ENCODE results near the gene NDUFAF8. TPM values are rescaled to one million over a fixed set of nuclear protein-coding genes. Genes with fewer than 3 reads are reported as not detected.

Gene NDUFAF8
- total RNA-seq, 2 experiments from 2014 or later, result 31.0 to 57.9 TPM

DNA sequence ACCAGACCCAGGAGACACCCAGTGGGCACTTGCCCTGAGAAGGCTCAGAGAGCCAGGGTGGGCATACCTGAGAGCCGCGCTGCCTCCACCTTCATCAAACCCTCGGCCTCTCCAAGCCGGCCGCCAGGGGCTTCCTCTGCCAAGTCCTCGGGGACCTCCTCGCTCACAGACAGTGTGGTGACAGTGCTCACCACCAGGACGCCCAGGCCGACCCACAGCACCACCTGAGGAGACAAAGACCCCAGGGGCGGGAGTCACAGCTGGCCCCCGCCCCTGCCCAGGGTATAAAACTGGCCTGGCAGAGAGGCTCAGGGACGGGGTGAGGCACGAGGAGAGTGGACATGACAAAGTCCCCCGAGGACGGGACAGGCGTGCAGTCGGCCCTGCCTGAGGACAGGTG is 21.1 kb downstream of the NDUFAF8 start:
- Mint-ChIP-seq H3K36me3 (ENCODE audit: low read depth) (peaks cover 5% of the 10 kb centered on the region), H3K27me3 (no peaks in the 10 kb centered on the region), H3K4me1 (no peaks in the 10 kb centered on the region), H3K27ac (no peak overlapping the region), H3K9me3 (ENCODE audit: low read depth) (no peaks in the 10 kb centered on the region), H3K4me3 (no peak overlapping the region)
- ATAC-seq, result no peak
- CTCF ChIA-PET, result no interaction called here
- POLR2A ChIA-PET, result no interaction called here
- intact Hi-C loops (cut with DNase I, micrococcal nuclease), result no loop called here
- DNase-seq, result no peak

DNA sequence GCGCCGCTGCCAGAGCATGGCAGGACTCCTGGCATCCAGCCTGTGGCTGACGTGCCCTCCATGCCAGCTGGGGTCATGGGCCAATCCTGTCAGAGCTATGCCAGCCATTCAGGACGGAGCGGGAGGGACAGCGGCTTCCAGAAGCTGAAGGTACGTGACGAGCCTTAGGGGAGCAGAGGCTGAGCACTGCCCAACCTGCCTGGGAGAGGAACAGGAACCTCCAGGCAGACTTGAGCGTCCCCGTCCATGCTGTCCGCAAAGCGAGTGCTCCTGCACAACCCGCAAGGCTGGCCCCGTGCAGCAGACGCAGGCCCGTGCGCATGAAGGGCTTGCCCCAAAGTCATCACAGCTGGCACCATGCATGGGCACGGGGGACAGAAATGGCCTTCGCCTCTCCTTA is 21.5 kb downstream of the NDUFAF8 start:
- POLR2A ChIA-PET, result no interaction called here
- CTCF ChIA-PET, result no interaction called here
- Mint-ChIP-seq H3K27me3 (no peaks in the 10 kb centered on the region), H3K4me3 (no peak overlapping the region), H3K4me1 (no peaks in the 10 kb centered on the region), H3K9me3 (ENCODE audit: low read depth) (no peaks in the 10 kb centered on the region), H3K27ac (no peak overlapping the region), H3K36me3 (ENCODE audit: low read depth) (peaks cover 8% of the 10 kb centered on the region)
- ATAC-seq, result no peak
- intact Hi-C loops (cut with DNase I, micrococcal nuclease), result no loop called here
- no peak for DNase-seq

DNA sequence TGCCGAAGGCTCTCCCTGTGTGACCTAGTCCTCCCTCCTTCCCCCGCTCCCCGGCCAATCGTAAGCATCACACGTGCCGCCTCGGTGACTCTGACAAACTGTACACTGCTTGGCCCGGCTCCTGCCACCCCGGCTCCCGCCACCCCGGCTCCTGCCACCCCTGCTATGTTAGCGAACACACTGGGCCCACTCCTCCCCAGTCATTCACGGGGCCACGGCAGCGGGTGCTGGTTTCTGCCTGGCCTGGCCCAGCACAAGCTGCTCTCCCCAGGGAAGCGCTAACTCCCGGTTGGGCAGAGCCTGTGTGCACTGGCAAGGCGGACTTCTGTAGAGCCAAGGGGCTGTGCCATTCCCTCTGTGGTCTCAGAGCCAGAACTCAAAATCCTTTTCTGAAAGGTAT is 22.0 kb downstream of the NDUFAF8 start:
- ChIA-PET POLR2A (no interaction called here), CTCF (interaction anchor here (0.7 kb wide), 1 partner anchor 211 kb away, joined by 3 read pairs; no protein-coding TSS in a partner anchor)
- Mint-ChIP-seq H3K27me3 (no peaks in the 10 kb centered on the region), H3K36me3 (ENCODE audit: low read depth) (peaks cover 13% of the 10 kb centered on the region), H3K9me3 (ENCODE audit: low read depth) (no peaks in the 10 kb centered on the region), H3K4me1 (no peaks in the 10 kb centered on the region), H3K27ac (no peak overlapping the region), H3K4me3 (no peak overlapping the region)
- no peak for ATAC-seq
- intact Hi-C loops (cut with DNase I, micrococcal nuclease), result no loop called here
- no peak for DNase-seq

DNA sequence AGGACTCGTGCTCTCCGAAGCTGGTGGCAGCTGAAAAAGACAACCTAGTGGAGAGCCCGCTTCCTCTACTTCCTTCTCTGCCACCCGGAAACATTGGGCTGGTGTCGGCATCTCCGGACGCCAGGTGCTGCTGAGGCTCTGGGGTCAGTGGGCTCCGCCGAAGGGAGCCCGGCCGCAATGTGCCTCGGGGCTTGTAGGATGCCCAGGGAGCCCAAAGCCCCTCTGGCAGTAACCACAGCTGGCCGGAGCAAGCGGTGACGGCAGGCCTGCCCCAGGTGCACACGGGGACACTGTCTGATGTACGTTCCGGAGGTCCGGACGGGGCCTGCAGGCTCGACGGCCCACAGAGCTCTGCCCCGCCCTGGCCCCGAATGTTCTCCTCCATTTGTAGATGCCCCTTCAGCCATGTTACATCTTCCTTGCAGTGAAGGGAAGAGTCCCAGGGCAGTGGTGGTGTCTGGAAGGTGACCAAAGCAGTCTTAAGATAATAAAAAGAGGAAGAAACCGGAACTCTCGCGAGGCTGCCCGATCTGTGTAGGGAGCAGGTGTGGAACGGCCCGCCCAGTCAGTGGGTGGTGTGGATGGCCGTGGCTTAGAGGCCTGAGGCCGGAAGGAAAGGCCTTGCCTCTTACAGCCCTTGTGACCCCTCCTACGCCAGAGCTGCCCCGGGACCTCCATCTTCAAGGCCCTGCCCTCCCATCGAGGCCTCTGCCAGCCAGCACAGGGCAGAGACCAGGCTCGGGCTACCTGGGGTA is 22.6 kb downstream of the NDUFAF8 start:
- POLR2A ChIA-PET, result no interaction called here

DNA sequence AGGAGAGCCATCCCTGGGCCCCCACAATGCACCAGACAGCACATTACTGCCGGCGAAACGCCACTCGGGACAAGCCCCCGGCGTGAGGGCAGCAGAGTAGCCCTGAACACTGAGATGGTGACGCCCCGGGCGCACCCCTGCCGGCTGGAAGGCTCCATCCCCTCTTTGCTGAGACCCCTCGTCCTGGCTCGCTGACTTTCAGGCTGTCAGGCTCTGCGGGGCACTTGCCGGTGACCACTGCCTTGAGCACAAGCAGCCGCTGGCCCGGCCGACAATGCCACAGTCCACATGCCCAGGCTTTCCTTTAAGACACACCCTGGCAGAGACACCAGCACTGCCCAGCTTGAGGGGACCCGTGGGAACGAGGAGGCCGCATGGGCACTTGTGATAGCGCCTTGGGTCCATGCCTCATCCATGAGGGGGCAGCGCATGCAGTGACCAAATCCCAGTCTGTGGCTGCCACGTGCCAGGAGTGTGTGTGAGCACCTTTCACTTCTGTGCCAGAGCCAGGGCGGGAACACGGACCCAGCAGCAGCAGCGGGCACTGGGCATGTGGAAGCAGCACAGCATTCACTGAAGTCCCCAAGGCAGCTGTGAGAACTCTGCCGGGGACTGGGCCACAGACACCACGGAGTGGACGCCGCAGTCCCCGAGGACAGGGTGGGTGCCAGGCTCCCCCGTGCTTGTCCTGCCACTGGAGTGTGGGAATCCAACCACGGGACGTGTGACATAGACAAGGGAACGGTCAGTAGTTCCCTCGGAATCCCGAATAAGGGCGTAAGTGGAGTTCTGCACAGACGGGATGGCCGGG is 24.5 kb downstream of the NDUFAF8 start:
- H3K27me3 Mint-ChIP-seq, result no peaks in the 10 kb centered on the region
- intact Hi-C loops (cut with DNase I, micrococcal nuclease), result no loop called here
- H3K4me3 Mint-ChIP-seq, result no peak overlapping the region
- no peaks in the 10 kb centered on the region for H3K4me1 Mint-ChIP-seq
- no peak for ATAC-seq
- no peak for DNase-seq
- H3K27ac Mint-ChIP-seq, result no peak overlapping the region
- H3K36me3 Mint-ChIP-seq (ENCODE audit: low read depth), result peaks cover 20% of the 10 kb centered on the region
- POLR2A ChIA-PET, result no interaction called here
- H3K9me3 Mint-ChIP-seq (ENCODE audit: low read depth), result no peaks in the 10 kb centered on the region
- CTCF ChIA-PET, result interaction anchor here (1.0 kb wide), 1 partner anchor 337 kb away, joined by 4 read pairs; no protein-coding TSS in a partner anchor

More for the DNA sequence above, 22.6 kb downstream of the NDUFAF8 start:
- no peak for DNase-seq
- Mint-ChIP-seq H3K27me3 (no peaks in the 10 kb centered on the region), H3K27ac (no peak overlapping the region), H3K4me3 (no peak overlapping the region), H3K36me3 (ENCODE audit: low read depth) (peaks cover 13% of the 10 kb centered on the region), H3K9me3 (ENCODE audit: low read depth) (no peaks in the 10 kb centered on the region), H3K4me1 (no peaks in the 10 kb centered on the region)
- no peak for ATAC-seq
- CTCF ChIA-PET, result interaction anchor here (0.7 kb wide), 1 partner anchor 210 kb away, joined by 3 read pairs; no protein-coding TSS in a partner anchor
- intact Hi-C loops (cut with DNase I, micrococcal nuclease), result no loop called here

DNA sequence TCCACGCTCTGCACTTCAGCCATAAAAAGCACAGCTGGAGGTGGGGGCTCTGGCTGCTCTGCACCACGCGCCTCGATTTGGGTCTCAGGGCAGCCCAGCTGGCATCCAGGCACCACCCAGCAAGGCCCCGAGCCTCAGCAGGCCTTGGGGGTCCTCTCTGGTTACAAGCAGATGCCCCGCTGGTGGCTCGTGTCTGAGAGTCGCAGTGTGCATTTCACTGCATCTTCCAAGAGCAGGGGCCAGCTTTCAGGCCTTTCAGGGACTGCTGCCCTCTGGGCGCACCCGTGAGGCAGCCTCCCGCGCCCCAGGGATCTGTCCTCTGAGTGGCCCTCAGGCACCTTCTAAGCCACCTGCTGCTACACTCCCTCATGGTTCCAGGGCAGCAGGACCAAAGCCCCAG is 25.5 kb downstream of the NDUFAF8 start:
- POLR2A ChIA-PET, result no interaction called here
- CTCF ChIA-PET, result no interaction called here
- Mint-ChIP-seq H3K36me3 (ENCODE audit: low read depth) (peaks cover 20% of the 10 kb centered on the region), H3K27me3 (no peaks in the 10 kb centered on the region), H3K4me1 (no peaks in the 10 kb centered on the region), H3K9me3 (ENCODE audit: low read depth) (no peaks in the 10 kb centered on the region), H3K4me3 (no peak overlapping the region), H3K27ac (no peak overlapping the region)
- DNase-seq (no peak), ATAC-seq (no peak)
- intact Hi-C loops (cut with DNase I, micrococcal nuclease), result no loop called here

DNA sequence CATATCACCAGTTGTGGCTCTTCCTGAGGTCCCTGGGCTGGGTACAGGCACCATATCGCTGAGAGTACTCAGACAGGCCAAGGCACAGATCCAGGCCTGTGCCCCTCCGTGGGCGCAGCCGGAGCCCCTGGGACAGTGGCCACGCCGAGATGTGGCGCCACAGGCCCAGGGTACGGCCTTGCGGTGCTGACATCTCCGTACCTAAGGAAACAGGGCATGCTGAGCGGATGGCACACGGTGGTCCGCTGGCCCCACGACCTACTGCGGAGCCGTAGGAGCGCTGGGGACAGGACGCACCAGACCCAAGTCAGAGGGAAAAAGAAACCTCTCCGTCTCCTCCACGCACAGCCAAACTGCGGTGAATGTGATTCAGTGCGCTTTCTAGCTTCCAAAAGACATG is 26.5 kb downstream of the NDUFAF8 start:
- no peaks in the 10 kb centered on the region for H3K4me1 Mint-ChIP-seq
- H3K9me3 Mint-ChIP-seq (ENCODE audit: low read depth), result no peaks in the 10 kb centered on the region
- H3K27ac Mint-ChIP-seq, result no peak overlapping the region
- no peak overlapping the region for H3K4me3 Mint-ChIP-seq
- no peaks in the 10 kb centered on the region for H3K27me3 Mint-ChIP-seq
- ChIA-PET CTCF (no interaction called here), POLR2A (no interaction called here)
- H3K36me3 Mint-ChIP-seq (ENCODE audit: low read depth), result peaks cover 24% of the 10 kb centered on the region
- ATAC-seq (no peak), DNase-seq (no peak)
- intact Hi-C loops (cut with DNase I, micrococcal nuclease), result no loop called here

DNA sequence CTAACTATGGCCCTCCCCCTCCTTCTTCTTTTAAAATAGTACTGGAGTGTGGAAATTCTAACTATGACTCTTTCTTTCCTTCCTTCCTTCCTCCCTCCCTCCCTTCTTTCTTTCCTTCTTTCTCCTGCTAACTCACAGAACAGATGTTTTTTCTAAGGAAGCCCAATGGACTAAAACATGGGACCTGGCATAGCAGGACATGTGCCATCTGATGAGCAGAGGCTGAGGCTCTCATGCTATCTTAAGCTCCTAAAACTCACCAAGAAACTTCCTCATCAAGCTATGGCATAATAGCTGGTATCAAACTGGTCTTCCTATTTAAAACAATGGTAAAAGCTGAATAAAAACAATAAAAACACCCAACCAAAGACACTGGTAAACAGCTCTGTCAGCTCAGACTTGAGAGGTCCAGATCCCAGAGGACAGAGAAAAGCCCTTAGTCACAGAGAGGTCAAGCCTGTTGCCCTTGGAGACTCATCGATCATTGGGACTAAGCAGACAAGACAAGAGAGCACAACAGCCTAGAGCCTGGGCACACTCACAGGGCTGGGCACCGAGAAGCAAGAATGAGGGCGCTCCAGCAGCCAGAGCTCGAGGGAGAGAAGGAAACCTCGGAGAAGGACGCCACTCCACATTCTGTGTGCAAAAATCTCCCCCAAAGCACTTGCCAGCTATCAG is 28.4 kb downstream of the NDUFAF8 start:
- DNase-seq, result no peak
- H3K27ac Mint-ChIP-seq, result no peak overlapping the region
- H3K4me1 Mint-ChIP-seq, result peaks cover under 1% of the 10 kb centered on the region
- ChIA-PET CTCF (interaction anchor here (1.1 kb wide), 1 partner anchor 24 kb away, joined by 3 read pairs; no protein-coding TSS in a partner anchor), POLR2A (no interaction called here)
- H3K27me3 Mint-ChIP-seq, result no peaks in the 10 kb centered on the region
- peaks cover 32% of the 10 kb centered on the region for H3K36me3 Mint-ChIP-seq (ENCODE audit: low read depth)
- no peak for ATAC-seq
- intact Hi-C loops (cut with DNase I, micrococcal nuclease), result no loop called here
- H3K9me3 Mint-ChIP-seq (ENCODE audit: low read depth), result no peaks in the 10 kb centered on the region
- H3K4me3 Mint-ChIP-seq, result no peak overlapping the region

DNA sequence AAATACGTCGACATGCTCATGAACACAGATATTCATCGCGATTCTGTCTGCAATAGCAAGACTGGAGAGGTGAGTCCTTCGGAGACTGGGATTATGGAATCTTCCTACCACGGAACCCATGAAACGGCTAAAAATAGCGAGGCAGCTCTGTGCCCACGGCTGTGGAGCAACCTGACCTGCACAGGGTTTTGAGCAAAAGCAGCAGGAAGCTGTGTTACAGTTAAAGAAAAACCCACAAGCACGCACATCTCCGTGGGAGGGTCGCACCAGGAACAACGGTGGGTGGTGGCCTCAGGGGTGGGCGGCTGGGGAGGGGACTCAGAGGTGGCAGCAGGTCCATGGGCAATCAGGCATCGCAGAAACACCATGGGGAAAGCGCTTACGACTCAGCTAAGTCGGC is 31.2 kb downstream of the NDUFAF8 start:
- Mint-ChIP-seq H3K4me3 (no peak overlapping the region), H3K36me3 (ENCODE audit: low read depth) (peaks cover 38% of the 10 kb centered on the region), H3K4me1 (peaks cover 4% of the 10 kb centered on the region), H3K9me3 (ENCODE audit: low read depth) (no peaks in the 10 kb centered on the region), H3K27ac (no peak overlapping the region), H3K27me3 (no peaks in the 10 kb centered on the region)
- no peak for ATAC-seq
- POLR2A ChIA-PET, result no interaction called here
- no peak for DNase-seq
- CTCF ChIA-PET, result no interaction called here
- intact Hi-C loops (cut with DNase I, micrococcal nuclease), result no loop called here

DNA sequence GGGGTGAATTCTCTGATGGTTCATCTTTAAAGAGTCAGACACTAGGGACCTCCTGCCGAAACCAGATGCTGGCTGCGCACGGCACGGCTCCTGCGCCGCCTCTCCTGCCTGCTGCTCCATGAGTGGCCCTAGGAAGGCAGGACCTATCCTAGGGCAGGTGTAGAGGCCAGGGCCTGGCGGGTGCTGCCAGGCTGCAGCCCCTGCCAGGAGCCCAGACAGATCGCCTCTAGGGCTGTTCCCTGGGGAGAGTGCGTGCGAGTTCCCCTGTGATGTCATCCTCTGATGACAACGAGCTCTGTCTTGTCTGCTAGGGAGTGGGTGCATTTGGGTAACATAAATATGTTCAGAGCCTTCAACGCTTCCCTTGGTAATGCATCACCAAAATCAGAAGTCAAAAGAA is 32.1 kb downstream of the NDUFAF8 start:
- H3K27me3 Mint-ChIP-seq, result no peaks in the 10 kb centered on the region
- H3K36me3 Mint-ChIP-seq (ENCODE audit: low read depth), result peaks cover 35% of the 10 kb centered on the region
- no peak overlapping the region for H3K4me3 Mint-ChIP-seq
- CTCF ChIA-PET, result no interaction called here
- DNase-seq (no peak), ATAC-seq (no peak)
- POLR2A ChIA-PET, result no interaction called here
- peaks cover 4% of the 10 kb centered on the region for H3K4me1 Mint-ChIP-seq
- intact Hi-C loops (cut with DNase I, micrococcal nuclease), result no loop called here
- H3K9me3 Mint-ChIP-seq (ENCODE audit: low read depth), result no peaks in the 10 kb centered on the region
- no peak overlapping the region for H3K27ac Mint-ChIP-seq

DNA sequence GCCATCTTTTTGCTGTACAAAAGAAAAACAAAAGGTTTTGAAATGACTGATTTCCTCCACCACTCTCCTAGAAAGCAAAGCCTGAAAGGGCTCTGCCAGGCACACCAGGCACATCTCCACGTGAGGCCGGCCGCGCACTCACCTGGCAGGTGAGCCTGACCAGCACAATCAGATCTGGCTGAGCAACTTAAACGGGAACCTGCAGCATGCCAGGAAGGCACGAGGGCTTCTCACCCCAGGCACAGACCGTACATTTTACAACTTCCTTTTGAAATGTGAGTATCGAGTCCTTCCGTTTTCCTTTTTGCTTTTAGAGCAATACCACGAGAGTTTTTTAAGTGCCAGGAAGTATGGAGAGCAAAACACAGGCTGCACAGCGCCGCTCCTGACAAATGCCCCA is 33.5 kb downstream of the NDUFAF8 start:
- intact Hi-C loops (cut with DNase I, micrococcal nuclease), result no loop called here
- Mint-ChIP-seq H3K36me3 (ENCODE audit: low read depth) (peaks cover 38% of the 10 kb centered on the region), H3K27me3 (no peaks in the 10 kb centered on the region), H3K4me3 (no peak overlapping the region), H3K9me3 (ENCODE audit: low read depth) (no peaks in the 10 kb centered on the region), H3K4me1 (peaks cover 4% of the 10 kb centered on the region), H3K27ac (peak overlapping the region; percentile 53)
- ATAC-seq (no peak), DNase-seq (no peak)
- POLR2A ChIA-PET, result no interaction called here
- CTCF ChIA-PET, result no interaction called here
